IgD-negative memory B cell (primary cell): Measurements from ENCODE around the gene TMEM231. TPM values are rescaled to one million over a fixed set of nuclear protein-coding genes. Genes with fewer than 3 reads are reported as not detected.
"Not testable (repeated sequence)": the region's sequence is repeated elsewhere in the genome, so short reads cannot be mapped to it uniquely, and the experiment has no call there.

ENCODE experiments used
- H3K27ac Mint-ChIP-seq, 3 donors: one replicate each; pipeline ENCODE4 v1.8.0; 2020 to 2022; ENCODE audit warnings: mild to moderate bottlenecking in 3 of 3, mixed read lengths in 3 of 3, moderate library complexity in 1 of 3
- H3K27me3 Mint-ChIP-seq: one replicate; pipeline ENCODE4 v1.8.0; 2021; ENCODE audit warnings: mixed read lengths
- H3K36me3 Mint-ChIP-seq: one replicate; pipeline ENCODE4 v1.8.0; 2020; ENCODE audit warnings: mild to moderate bottlenecking, mixed read lengths
- H3K4me1 Mint-ChIP-seq, 3 donors: one replicate each; pipeline ENCODE4 v1.8.0; 2020 to 2022; ENCODE audit warnings: mixed read lengths in 3 of 3, mild to moderate bottlenecking in 1 of 3
- H3K4me3 Mint-ChIP-seq, 4 donors: one replicate each; pipeline ENCODE4 v1.8.0; 2020 to 2022; ENCODE audit warnings: mild to moderate bottlenecking in 4 of 4, mixed read lengths in 4 of 4, moderate library complexity in 3 of 4
- H3K9me3 Mint-ChIP-seq, 3 donors: one replicate each; pipeline ENCODE4 v1.8.0; 2020 to 2021; ENCODE audit warnings: mixed read lengths in 3 of 3, mild to moderate bottlenecking in 1 of 3
- polyA plus RNA-seq: library from polyadenylated mRNA; unstranded; fragments of 300-500 nt; fragmentation: Illumina TruSeq; gene quantifications from one replicate; pipeline ENCODE4 v1.2.3, GENCODE V29; 2021

TMEM231 gene
- 5.8 TPM for polyA plus RNA-seq

- Mint-ChIP-seq H3K9me3 (no peaks in the 10 kb centered on the region), H3K36me3 (peaks cover 2% of the 10 kb centered on the region), H3K27ac (peak within 1 kb of the TSS; percentile 71 to 96 (median 88)), H3K27me3 (no peaks in the 10 kb centered on the region), H3K4me1 (peaks cover 6 to 14% (median 6%) of the 10 kb centered on the region in 3 donors), H3K4me3 (peak within 1 kb of the TSS; percentile 85 to 98 (median 90))
These were observed at the start of gene TMEM231 for GRCh38 chr16:75555707-75556430. TSS of gene TMEM231 (minus strand) at chr16:75556252. CDS start at chr16:75556209, 43 bp downstream.

GRCh38 chr16:75603241-75603640 is 47.2 kb upstream of the TMEM231 start:
- H3K27me3 Mint-ChIP-seq: no peaks in the 10 kb centered on the region
- no peak overlapping the region for H3K27ac Mint-ChIP-seq
- H3K36me3 Mint-ChIP-seq: peaks cover 37% of the 10 kb centered on the region
- H3K9me3 Mint-ChIP-seq: peaks cover 0 to 11% (median 5%) of the 10 kb centered on the region in 3 donors
- no peak overlapping the region for H3K4me3 Mint-ChIP-seq
- H3K4me1 Mint-ChIP-seq: no peaks in the 10 kb centered on the region

- Mint-ChIP-seq H3K36me3 (peaks cover 36% of the 10 kb centered on the region), H3K27ac (no peak overlapping the region), H3K4me3 (no peak overlapping the region), H3K9me3 (peaks cover 0 to 18% (median 8%) of the 10 kb centered on the region in 3 donors), H3K4me1 (no peaks in the 10 kb centered on the region), H3K27me3 (no peaks in the 10 kb centered on the region)
These were observed 43.6 kb upstream of the TMEM231 start for GRCh38 chr16:75599452-75600277.

GRCh38 chr16:75593825-75594820 is 38.1 kb upstream of the TMEM231 start:
- Mint-ChIP-seq H3K4me3 (no peak overlapping the region), H3K4me1 (peaks cover 0 to 1% (median 0%) of the 10 kb centered on the region in 3 donors), H3K36me3 (peaks cover 9% of the 10 kb centered on the region), H3K27ac (no peak overlapping the region), H3K27me3 (no peaks in the 10 kb centered on the region), H3K9me3 (peaks cover 0 to 7% (median 3%) of the 10 kb centered on the region in 3 donors)

- H3K36me3 Mint-ChIP-seq: peaks cover 8% of the 10 kb centered on the region
- H3K27me3 Mint-ChIP-seq: no peaks in the 10 kb centered on the region
- H3K4me3 Mint-ChIP-seq: no peak overlapping the region
- peaks cover 0 to 1% (median 0%) of the 10 kb centered on the region in 3 donors for H3K4me1 Mint-ChIP-seq
- no peak overlapping the region for H3K27ac Mint-ChIP-seq
- peaks cover 0 to 7% (median 3%) of the 10 kb centered on the region in 3 donors for H3K9me3 Mint-ChIP-seq
These were observed 37.3 kb upstream of the TMEM231 start for GRCh38 chr16:75593308-75593707.

GRCh38 chr16:75591927-75592326 is 35.9 kb upstream of the TMEM231 start:
- not testable (repeated sequence) for H3K4me3 Mint-ChIP-seq

GRCh38 chr16:75590920-75591843 is 35.1 kb upstream of the TMEM231 start:
- peaks cover 0 to 1% (median 0%) of the 10 kb centered on the region in 3 donors for H3K4me1 Mint-ChIP-seq
- H3K4me3 Mint-ChIP-seq: no peak overlapping the region
- H3K27me3 Mint-ChIP-seq: no peaks in the 10 kb centered on the region
- H3K27ac Mint-ChIP-seq: no peak overlapping the region
- no peaks in the 10 kb centered on the region for H3K36me3 Mint-ChIP-seq
- no peaks in the 10 kb centered on the region for H3K9me3 Mint-ChIP-seq

More at GRCh38 chr16:75591927-75592326, 35.9 kb upstream of the TMEM231 start:
- not testable (repeated sequence) for H3K9me3 Mint-ChIP-seq, H3K36me3 Mint-ChIP-seq, H3K27ac Mint-ChIP-seq, H3K27me3 Mint-ChIP-seq, H3K4me1 Mint-ChIP-seq

GRCh38 chr16:75589306-75589705 is 33.3 kb upstream of the TMEM231 start:
- Mint-ChIP-seq H3K9me3 (no peaks in the 10 kb centered on the region), H3K4me1 (peaks cover 12 to 17% (median 17%) of the 10 kb centered on the region in 3 donors), H3K36me3 (no peaks in the 10 kb centered on the region), H3K27me3 (peaks cover 2% of the 10 kb centered on the region), H3K27ac (no peak overlapping the region), H3K4me3 (no peak overlapping the region)

GRCh38 chr16:75588716-75589115 is 32.7 kb upstream of the TMEM231 start:
- no peaks in the 10 kb centered on the region for H3K9me3 Mint-ChIP-seq
- H3K36me3 Mint-ChIP-seq: no peaks in the 10 kb centered on the region
- H3K27me3 Mint-ChIP-seq: peaks cover 3% of the 10 kb centered on the region
- H3K27ac Mint-ChIP-seq: no peak overlapping the region
- H3K4me3 Mint-ChIP-seq: no peak overlapping the region
- H3K4me1 Mint-ChIP-seq: peaks cover 18 to 23% (median 21%) of the 10 kb centered on the region in 3 donors

GRCh38 chr16:75584108-75584507 is 28.1 kb upstream of the TMEM231 start:
- Mint-ChIP-seq H3K4me1 (peaks cover 35 to 43% (median 42%) of the 10 kb centered on the region in 3 donors), H3K27me3 (peaks cover 3% of the 10 kb centered on the region), H3K4me3 (peak overlapping the region in 3 of 4 donors; percentile 8 to 83 (median 79)), H3K27ac (peak overlapping the region; percentile 21 to 82 (median 34)), H3K36me3 (no peaks in the 10 kb centered on the region), H3K9me3 (no peaks in the 10 kb centered on the region)

GRCh38 chr16:75579281-75579834 is 23.3 kb upstream of the TMEM231 start:
- Mint-ChIP-seq H3K4me1 (peaks cover 38 to 43% (median 41%) of the 10 kb centered on the region in 3 donors), H3K36me3 (peaks cover 5% of the 10 kb centered on the region), H3K27ac (peak overlapping the region in 1 of 3 donors; percentile 67), H3K27me3 (peaks cover 2% of the 10 kb centered on the region), H3K9me3 (no peaks in the 10 kb centered on the region), H3K4me3 (peak overlapping the region; percentile 8 to 80 (median 54))

- peaks cover 5% of the 10 kb centered on the region for H3K36me3 Mint-ChIP-seq
- H3K27ac Mint-ChIP-seq: peak overlapping the region in 1 of 3 donors; percentile 40
- H3K4me1 Mint-ChIP-seq: peaks cover 32 to 40% (median 36%) of the 10 kb centered on the region in 3 donors
- no peak overlapping the region for H3K4me3 Mint-ChIP-seq
- H3K9me3 Mint-ChIP-seq: no peaks in the 10 kb centered on the region
- H3K27me3 Mint-ChIP-seq: no peaks in the 10 kb centered on the region
These were observed 22.7 kb upstream of the TMEM231 start for GRCh38 chr16:75578725-75579124.

GRCh38 chr16:75578212-75578611 is 22.2 kb upstream of the TMEM231 start:
- Mint-ChIP-seq H3K4me3 (no peak overlapping the region), H3K4me1 (peaks cover 29 to 38% (median 33%) of the 10 kb centered on the region in 3 donors), H3K27me3 (no peaks in the 10 kb centered on the region), H3K27ac (no peak overlapping the region), H3K9me3 (no peaks in the 10 kb centered on the region), H3K36me3 (peaks cover 5% of the 10 kb centered on the region)
